Spleen (tissue), 7 donors: ENCODE measurements around the gene IGF2.

Source experiments
- CTCF ChIP-seq, 11 experiments: fragments of 200-600 bp in 7 of 11; fragments of 450-650 bp in 4 of 11; sonication (generic) in 4 of 11; IDR thresholded peaks in 8 of 11; conservative IDR thresholded peaks in 3 of 11; 1 replicate in 7 of 11; 2 replicates in 4 of 11; pipeline versions ENCODE4 v1.4.0 to v1.8.0; 2016 to 2021; ENCODE audit warnings: antibody characterized with exemption in 11 of 11, inconsistent platforms in 4 of 11, mild to moderate bottlenecking in 1 of 11
- POLR2A ChIP-seq, 3 donors: fragments of 450-650 bp; IDR thresholded peaks; one replicate each; pipeline ENCODE4 v1.5.1; 2017; ENCODE audit warnings: antibody characterized with exemption in 3 of 3, mild to moderate bottlenecking in 1 of 3
- POLR2AphosphoS5 ChIP-seq, 3 donors: sonication (generic); formaldehyde crosslinking; IDR thresholded peaks; one replicate each; pipeline ENCODE4 v1.5.1; 2017; ENCODE audit warnings: antibody characterized with exemption in 3 of 3
- donor health status: DM: no; HTN: no; CAD: no; lungs with moderate emphysema.
- donor health status: DM: no; HTN: no; CAD: no.
- donor health status: DM: no; HTN: no; CAD: no.

- no peak for TF ChIP-seq CTCF (IDR thresholded peaks at IDR 0.05 in 8 of 11, conservative IDR thresholded peaks at IDR 0.05 in 3 of 11)
- TF ChIP-seq POLR2AphosphoS5 (IDR thresholded peaks at IDR 0.05): no peak
- TF ChIP-seq POLR2A (IDR thresholded peaks at IDR 0.05): no peak
Observed at GRCh38 chr11:2085251-2086066, 53.7 kb downstream of the IGF2 start.
